IPS-20b (cell line): Measurements from ENCODE around the gene FLOT1.

ENCODE experiments used
- H3K27ac ChIP-seq: one replicate; pipeline ENCODE4 v1.5.1; 2013; ENCODE audit warnings: low read length
- H3K27me3 ChIP-seq: 2 replicates; pipeline ENCODE4 v1.6.1; 2013; ENCODE audit warnings: mild to moderate bottlenecking, low read length, inconsistent platforms; ENCODE audit not compliant: insufficient read depth
- H3K36me3 ChIP-seq: 2 replicates; pipeline ENCODE4 v1.6.1; 2013; ENCODE audit warnings: low read depth, mild to moderate bottlenecking, inconsistent platforms, low read length, moderate library complexity; ENCODE audit not compliant: insufficient read depth
- H3K4me1 ChIP-seq: 2 replicates; pipeline ENCODE4 v1.6.1; 2013; ENCODE audit warnings: mild to moderate bottlenecking, control low read depth, inconsistent platforms, low read length, moderate library complexity; ENCODE audit not compliant: insufficient read depth
- H3K4me3 ChIP-seq: 2 replicates; pipeline ENCODE4 v1.5.1; 2013; ENCODE audit warnings: mild to moderate bottlenecking, low read length, inconsistent platforms
- H3K9ac ChIP-seq: 2 replicates; pipeline ENCODE4 v1.6.1; 2013; ENCODE audit warnings: low read depth, mild to moderate bottlenecking, inconsistent platforms, low read length, moderate library complexity
- H3K9me3 ChIP-seq: 2 replicates; pipeline ENCODE4 v1.6.1; 2013; ENCODE audit warnings: mild to moderate bottlenecking, low read depth, low read length, inconsistent platforms; ENCODE audit not compliant: insufficient read depth

FLOT1 gene

DNA sequence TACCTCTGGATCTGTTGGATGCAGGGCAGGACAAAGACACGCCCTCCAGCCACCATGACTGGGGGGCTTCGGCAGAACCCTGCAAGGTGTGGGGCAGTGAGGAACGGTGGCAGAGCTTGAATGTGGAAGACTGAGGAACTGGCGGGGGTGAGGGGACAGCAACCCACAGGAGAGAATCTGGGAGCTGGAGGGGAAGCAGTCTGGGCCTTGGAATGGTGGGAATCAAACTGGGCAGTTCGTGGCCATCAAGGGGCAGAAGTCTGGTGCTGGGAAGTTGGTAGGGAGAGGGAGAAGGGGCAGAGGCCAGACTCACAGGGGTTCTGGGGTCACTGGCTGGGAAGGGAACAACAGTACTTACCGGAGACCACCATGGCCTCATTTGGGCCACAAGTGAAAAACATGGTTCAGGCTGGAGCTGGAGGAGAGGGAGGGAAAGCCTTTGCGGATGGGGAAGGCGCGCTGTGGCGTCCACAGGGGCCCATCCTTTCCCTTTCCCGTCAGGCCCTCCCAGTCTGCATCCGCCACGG lies 635 bp downstream of the FLOT1 start:
- peaks cover 45% of the 10 kb centered on the region for H3K36me3 ChIP-seq
- peak overlapping the region; percentile 96 for H3K4me3 ChIP-seq
- H3K4me1 ChIP-seq = peaks cover 9% of the 10 kb centered on the region; the same call in 1 of the 2 replicates
- H3K9me3 ChIP-seq = no peaks in the 10 kb centered on the region
- H3K9ac ChIP-seq = peak overlapping the region; percentile 90
- peaks cover 8% of the 10 kb centered on the region; the same call in 1 of the 2 replicates for H3K27me3 ChIP-seq
- peak overlapping the region; percentile 82 for H3K27ac ChIP-seq

DNA sequence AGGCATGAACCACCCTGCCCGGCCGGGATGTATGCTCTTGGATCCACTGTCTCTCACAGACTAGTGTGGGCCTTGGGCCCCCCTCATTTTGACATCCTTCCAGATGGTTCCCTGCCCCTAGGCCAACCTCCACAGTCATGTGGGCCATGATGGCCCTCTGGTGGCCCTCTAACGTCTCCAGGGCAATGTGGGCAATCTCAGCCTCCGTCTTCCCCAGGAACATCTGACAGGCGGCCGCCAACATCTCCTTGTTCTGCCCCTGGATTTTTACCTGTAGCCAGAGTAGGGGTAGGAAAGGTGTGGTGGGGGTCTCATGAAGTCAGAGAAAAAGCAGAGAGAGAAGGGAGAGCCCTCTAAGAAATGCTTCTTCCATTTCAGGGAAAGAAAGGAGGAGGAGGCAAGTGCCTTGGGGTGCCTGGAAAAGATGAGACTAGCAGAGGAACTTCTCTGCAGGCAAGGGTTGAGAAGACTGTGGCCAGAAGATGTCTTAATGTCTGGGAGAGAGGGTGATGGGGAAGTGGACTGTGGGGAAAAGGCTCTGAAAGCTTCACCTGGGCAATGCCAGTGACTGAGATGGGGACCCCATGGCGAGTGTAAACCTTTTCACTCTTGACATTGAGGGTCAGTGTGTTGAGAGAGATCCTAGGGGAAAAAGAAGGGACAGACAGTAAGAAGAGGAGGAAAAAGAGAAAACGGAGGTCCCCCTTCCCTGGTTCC lies 1.3 kb downstream of the FLOT1 start:
- Histone ChIP-seq H3K9me3 (no peaks in the 10 kb centered on the region), H3K4me3 (peak overlapping the region; percentile 96), H3K9ac (peak overlapping the region; percentile 90; the same call in 1 of the 2 replicates), H3K27me3 (peaks cover 8% of the 10 kb centered on the region; the same call in 1 of the 2 replicates), H3K4me1 (peaks cover 9% of the 10 kb centered on the region; the same call in 1 of the 2 replicates), H3K36me3 (peaks cover 47% of the 10 kb centered on the region), H3K27ac (no peak overlapping the region)

DNA sequence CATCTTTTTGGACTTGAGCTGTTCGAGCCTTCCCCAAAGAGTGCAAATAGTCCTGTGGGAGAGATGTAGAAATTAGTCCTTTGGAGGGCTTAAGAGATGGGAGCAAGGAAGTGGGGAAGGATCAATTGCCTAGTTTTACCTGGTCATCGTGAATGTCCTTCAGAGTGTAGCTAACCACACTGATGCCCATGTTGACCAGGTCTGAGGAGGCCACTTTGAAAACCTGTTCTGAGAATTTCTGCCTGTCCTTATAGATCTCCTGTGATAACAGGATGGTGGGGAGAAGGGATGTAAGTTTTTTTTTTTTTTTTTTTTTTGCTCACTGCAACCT lies 2.0 kb downstream of the FLOT1 start:
- H3K27ac ChIP-seq = no peak overlapping the region
- H3K27me3 ChIP-seq = peaks cover 8% of the 10 kb centered on the region; the same call in 1 of the 2 replicates
- no peak overlapping the region for H3K9ac ChIP-seq
- H3K4me1 ChIP-seq = peaks cover 9% of the 10 kb centered on the region; the same call in 1 of the 2 replicates
- H3K36me3 ChIP-seq = peaks cover 55% of the 10 kb centered on the region
- no peaks in the 10 kb centered on the region for H3K9me3 ChIP-seq
- no peak overlapping the region for H3K4me3 ChIP-seq

DNA sequence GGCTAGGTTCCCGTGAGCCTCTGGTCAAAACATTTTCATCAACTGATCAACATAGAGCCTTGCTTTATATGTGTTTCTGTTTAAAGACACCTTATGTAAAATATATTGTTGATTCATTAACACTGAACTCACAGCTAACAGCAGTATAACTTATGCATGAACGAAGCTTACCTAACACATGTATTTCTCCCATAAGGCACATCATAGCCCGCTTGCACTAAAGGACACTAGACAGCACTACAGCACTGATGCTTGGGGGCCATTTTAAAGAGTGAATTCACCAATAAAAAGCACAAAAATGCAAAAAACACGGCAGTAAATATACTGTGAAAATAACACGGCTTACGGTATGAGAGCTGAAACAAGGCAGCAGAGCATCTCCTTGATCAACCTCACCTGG lies 4.0 kb downstream of the FLOT1 start:
- H3K4me3 ChIP-seq = no peak overlapping the region
- H3K9me3 ChIP-seq = no peaks in the 10 kb centered on the region
- peaks cover 4% of the 10 kb centered on the region; the same call in 1 of the 2 replicates for H3K27me3 ChIP-seq
- H3K27ac ChIP-seq = no peak overlapping the region
- H3K36me3 ChIP-seq = peaks cover 71% of the 10 kb centered on the region
- H3K9ac ChIP-seq = no peak overlapping the region
- H3K4me1 ChIP-seq = peaks cover 5% of the 10 kb centered on the region; the same call in 1 of the 2 replicates

DNA sequence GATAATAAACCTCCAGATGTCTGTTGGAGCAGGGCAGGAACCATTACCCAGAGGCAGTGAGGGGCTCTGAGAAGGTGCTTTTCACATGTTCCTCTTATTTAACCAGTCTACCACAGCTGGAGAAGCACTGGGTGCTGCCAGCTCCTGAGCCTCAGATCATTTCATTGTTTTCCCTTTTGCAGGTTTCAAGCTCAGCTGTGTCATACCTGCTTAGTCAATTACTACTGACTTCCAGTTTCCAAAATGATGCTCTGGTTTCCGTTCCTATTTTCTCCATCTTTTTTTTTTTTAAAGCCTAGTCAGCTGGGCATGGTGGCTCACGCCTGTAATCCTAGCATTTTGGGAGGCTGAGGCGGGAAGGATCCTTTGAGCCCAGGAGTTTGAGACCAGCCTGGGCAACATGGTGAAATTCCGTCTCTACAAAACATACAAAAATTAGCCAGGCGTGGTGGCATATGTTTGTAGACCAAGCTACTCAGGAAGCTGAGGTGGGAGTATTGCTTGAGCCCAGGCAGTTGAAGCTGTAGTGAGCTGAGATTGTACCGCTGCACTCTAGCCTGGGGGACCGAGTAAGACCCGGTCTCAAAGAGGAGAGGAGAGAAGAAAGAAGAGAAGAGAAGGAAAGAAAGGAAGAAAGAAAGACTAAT lies 6.7 kb downstream of the FLOT1 start:
- Histone ChIP-seq H3K9ac (no peak overlapping the region), H3K4me1 (no peaks in the 10 kb centered on the region), H3K36me3 (peaks cover 83% of the 10 kb centered on the region), H3K27me3 (no peaks in the 10 kb centered on the region), H3K27ac (no peak overlapping the region), H3K9me3 (no peaks in the 10 kb centered on the region), H3K4me3 (no peak overlapping the region)

DNA sequence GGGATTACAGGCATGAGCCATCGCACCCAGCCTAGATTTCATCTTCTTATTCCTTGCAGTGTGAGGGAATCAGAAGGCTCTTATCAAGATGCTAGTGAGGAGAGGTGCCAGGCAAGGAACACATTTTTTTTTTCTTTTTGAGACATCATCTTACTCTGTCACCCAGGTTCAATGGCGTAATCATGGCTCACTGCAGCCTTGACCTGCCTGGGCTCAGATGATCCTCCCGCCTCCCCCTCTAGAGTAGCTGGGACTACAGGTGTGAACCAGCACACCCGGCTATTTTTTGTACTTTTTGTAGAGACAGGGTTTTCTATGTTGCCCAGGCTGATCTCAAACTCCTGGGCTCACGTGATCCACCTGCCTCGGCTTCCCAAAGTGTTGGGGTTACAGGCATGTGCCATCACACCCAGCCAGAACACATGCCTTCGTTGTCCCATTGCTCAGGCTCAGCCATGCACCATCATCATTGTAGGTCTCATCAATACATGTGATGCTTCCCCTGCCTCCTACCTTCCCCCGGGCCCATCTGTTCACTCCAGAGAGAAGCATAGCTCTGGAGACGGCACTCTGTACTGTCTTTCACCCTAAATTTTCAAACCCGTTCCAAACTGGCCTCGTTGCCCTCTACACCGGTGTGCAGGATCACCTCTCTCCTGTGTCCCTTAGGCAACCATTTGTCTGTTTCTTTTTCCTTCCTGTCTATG lies 10.1 kb downstream of the FLOT1 start:
- Histone ChIP-seq H3K27ac (no peak overlapping the region), H3K36me3 (peaks cover 75% of the 10 kb centered on the region), H3K9ac (no peak overlapping the region), H3K9me3 (no peaks in the 10 kb centered on the region), H3K27me3 (no peaks in the 10 kb centered on the region), H3K4me1 (no peaks in the 10 kb centered on the region), H3K4me3 (no peak overlapping the region)

DNA sequence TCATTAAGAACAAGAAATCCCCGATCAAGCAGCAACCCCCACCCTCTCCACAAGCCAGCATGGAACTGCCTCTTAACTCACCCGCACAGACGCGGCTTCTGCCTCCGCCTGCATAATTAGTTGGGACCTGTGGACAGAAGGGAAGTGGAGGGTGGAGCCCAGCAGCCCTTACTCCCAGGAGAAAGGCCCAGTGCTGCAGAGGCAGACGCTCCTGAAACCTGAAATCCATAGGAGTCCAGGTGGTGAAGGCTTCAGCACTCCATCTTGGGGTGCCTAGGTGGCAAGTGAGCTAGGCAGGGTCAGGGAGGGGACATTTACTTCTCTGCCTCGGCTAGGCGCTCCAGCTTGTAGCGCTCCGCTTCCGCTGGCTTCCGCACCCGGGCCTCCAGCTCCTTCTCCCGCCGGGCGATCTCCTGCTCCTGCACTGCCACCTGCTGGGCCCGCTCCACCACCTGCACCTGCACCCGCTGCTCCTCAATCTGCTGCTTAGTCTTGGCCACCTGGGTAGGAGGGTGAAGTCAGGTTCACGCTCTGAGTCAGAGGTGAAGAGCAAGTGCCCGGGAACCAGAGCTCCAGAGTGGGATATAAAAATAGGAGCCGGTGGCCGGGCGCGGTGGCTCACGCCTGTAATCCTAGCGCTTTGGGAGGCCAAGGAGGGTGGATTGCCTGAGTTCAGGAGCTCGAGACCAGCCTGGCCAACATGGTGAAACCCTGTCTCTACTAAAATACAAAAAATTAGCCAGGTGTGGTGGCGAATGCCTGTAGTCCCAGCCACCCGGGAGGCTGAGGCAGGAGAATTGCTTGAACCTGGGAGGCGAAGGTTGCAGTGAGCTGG lies 11.7 kb downstream of the FLOT1 start:
- no peaks in the 10 kb centered on the region for H3K27me3 ChIP-seq
- H3K9ac ChIP-seq = no peak overlapping the region
- no peaks in the 10 kb centered on the region for H3K9me3 ChIP-seq
- no peaks in the 10 kb centered on the region for H3K4me1 ChIP-seq
- H3K36me3 ChIP-seq = peaks cover 70% of the 10 kb centered on the region
- H3K27ac ChIP-seq = no peak overlapping the region
- no peak overlapping the region for H3K4me3 ChIP-seq

DNA sequence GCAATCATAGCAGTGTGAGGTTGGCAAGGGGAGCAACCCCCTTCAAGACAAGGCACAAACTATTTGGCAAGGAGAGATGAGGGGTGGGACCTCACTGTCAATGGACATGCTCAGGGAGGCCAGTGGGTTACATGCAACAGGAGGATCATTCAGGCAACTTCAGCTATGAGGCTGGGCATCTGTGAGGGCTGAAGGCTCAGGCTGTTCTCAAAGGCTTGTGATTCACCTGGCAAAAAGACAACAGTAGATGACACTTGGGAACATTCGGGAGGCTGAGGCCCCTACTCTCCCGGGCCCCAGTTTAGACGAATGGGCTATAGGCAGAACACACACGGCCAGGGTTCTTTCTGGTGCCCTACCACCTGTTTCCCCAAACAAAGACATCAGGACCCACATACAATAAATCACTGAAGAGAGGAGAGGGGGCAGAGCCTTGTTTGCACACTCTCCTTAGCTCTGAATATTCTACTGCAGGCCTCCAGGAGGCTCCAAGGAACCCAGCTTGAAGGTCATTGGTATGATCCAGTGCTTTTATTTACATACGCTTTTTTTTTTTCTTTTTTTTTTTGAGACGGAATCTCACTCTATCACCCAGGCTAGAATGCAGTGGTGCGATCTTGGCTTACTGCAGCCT lies 14.4 kb downstream of the FLOT1 start:
- Histone ChIP-seq H3K36me3 (peaks cover 78% of the 10 kb centered on the region), H3K27me3 (no peaks in the 10 kb centered on the region), H3K4me3 (no peak overlapping the region), H3K9ac (no peak overlapping the region), H3K9me3 (no peaks in the 10 kb centered on the region), H3K27ac (no peak overlapping the region), H3K4me1 (peaks cover 2% of the 10 kb centered on the region)

DNA sequence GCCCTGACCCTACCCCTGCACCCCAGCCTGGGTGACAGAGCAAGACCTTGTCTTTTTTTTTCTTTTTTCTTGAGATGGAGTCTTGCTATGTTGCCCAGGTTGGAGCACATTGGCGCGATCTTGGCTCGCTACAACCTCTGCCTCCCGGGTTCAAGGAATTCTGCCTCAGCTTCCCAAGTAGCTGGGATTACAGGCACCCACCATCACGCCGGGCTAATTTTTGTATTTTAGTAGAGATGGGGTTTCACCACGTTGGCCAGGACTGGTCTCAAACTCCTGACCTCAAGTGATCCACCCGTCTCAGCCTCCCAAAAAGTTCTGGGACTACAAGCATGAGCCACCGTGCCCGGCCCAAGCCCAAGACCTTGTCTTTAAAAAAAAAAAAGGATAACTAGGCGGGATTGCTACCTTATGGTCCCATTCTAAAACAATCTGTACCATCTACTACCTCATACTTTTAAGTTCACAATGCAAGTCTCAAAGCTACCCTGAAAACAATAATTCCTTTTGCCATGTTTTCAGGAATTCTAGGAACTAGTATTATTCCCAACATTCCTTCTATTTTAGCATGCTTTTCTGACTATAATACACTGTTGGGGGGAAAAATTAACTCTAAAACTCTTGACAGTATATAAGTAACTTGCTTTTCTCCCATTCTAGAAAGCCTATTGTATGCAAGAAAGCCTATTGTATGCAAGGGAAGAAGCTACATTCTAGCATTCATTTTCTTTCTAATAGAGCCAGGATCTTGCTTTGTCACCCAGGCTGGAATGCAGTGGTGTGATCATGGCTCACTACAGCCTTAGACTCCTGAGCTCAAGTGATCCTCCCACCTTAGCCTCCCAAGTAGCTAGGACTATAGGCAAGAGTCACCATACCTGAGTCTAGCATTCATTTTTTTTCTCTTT lies 15.7 kb downstream of the FLOT1 start:
- peaks cover 5% of the 10 kb centered on the region for H3K4me1 ChIP-seq
- no peaks in the 10 kb centered on the region for H3K9me3 ChIP-seq
- H3K27me3 ChIP-seq = no peaks in the 10 kb centered on the region
- no peak overlapping the region for H3K27ac ChIP-seq
- no peak overlapping the region for H3K9ac ChIP-seq
- H3K36me3 ChIP-seq = peaks cover 78% of the 10 kb centered on the region
- H3K4me3 ChIP-seq = no peak overlapping the region
